H1 (cell line): ENCODE data around the gene NCK2. TPM values are rescaled to one million over a fixed set of nuclear protein-coding genes. Genes with fewer than 3 reads are reported as not detected.

Experiments
- CTCF ChIA-PET: fragments of 300-600 bp; sonication (Branson Sonifier 250); formaldehyde crosslinking; loops from one replicate; lab custom pipeline; 2021; ENCODE audit not compliant: partially characterized antibody; lab: Charles Lee
- POLR2A ChIA-PET: fragments of 300-600 bp; sonication (Branson Sonifier 250); formaldehyde crosslinking; loops from one replicate; lab custom pipeline; 2021; ENCODE audit warnings: inconsistent platforms; ENCODE audit not compliant: partially characterized antibody; lab: Charles Lee
- DNase-seq, 2 experiments: peaks; one replicate each; pipeline versions ENCODE4 v3.0.0 to v3.0.0-alpha.2; 2010 to 2022; ENCODE audit warnings: low spot score in 2 of 2, low read depth in 1 of 2, mixed read lengths in 1 of 2
- FAIRE-seq: peaks from 2 replicates; lab custom pipeline; 2011; peaks lifted over from hg19 to GRCh38; lab: Jason Lieb, UNC
- H2AFZ ChIP-seq: 2 replicates; pipeline ENCODE4 v1.8.1; 2012; ENCODE audit warnings: low read length, inconsistent platforms
- H2AK5ac ChIP-seq: 2 replicates; pipeline ENCODE4 v1.6.1; 2013; ENCODE audit warnings: low read depth, low read length
- H2BK120ac ChIP-seq: replicated peaks from 2 replicates; pipeline ENCODE3; 2013; ENCODE audit warnings: low read depth, low read length, inconsistent platforms
- H2BK12ac ChIP-seq: 2 replicates; pipeline ENCODE4 v1.6.1; 2013; ENCODE audit warnings: low read depth, low read length
- H2BK15ac ChIP-seq: 2 replicates; pipeline ENCODE4 v1.6.1; 2013; ENCODE audit warnings: low read length
- H2BK20ac ChIP-seq: 2 replicates; pipeline ENCODE4 v1.6.1; 2013; ENCODE audit warnings: low read length
- H2BK5ac ChIP-seq: 2 replicates; pipeline ENCODE4 v1.6.1; 2013; ENCODE audit warnings: low read depth, low read length
- H3K14ac ChIP-seq: 2 replicates; pipeline ENCODE4 v1.6.1; 2013; ENCODE audit warnings: inconsistent platforms; ENCODE audit not compliant: insufficient read length
- H3K18ac ChIP-seq: 2 replicates; pipeline ENCODE4 v1.6.1; 2013; ENCODE audit warnings: low read length; ENCODE audit errors: extremely low read depth
- H3K23ac ChIP-seq: 2 replicates; pipeline ENCODE4 v1.6.1; 2013; ENCODE audit warnings: inconsistent platforms; ENCODE audit not compliant: insufficient read length
- H3K23me2 ChIP-seq: 2 replicates; pipeline ENCODE4 v1.6.1; 2013; ENCODE audit warnings: low read depth, low read length
- H3K27ac ChIP-seq: 2 replicates; pipeline ENCODE4 v1.6.1; 2011; ENCODE audit warnings: low read depth, low read length, inconsistent platforms
- H3K27me3 ChIP-seq, 4 experiments: replicated peaks in 1 of 4; 1 replicate in 1 of 4; 2 replicates in 3 of 4; pipeline versions ENCODE4 v1.6.1 to v1.8.1; 2011 to 2013; ENCODE audit warnings: low read length in 3 of 4, mild to moderate bottlenecking in 3 of 4, inconsistent platforms in 2 of 4, mixed read lengths in 2 of 4, moderate library complexity in 1 of 4; ENCODE audit not compliant: control insufficient read depth in 3 of 4, insufficient read depth in 3 of 4; ENCODE audit errors: extremely low read depth in 1 of 4
- H3K36me3 ChIP-seq, 4 experiments: 2 replicates each; pipeline versions ENCODE4 v1.6.1 to v1.8.1; 2011 to 2013; ENCODE audit warnings: mild to moderate bottlenecking in 4 of 4, low read length in 3 of 4, moderate library complexity in 2 of 4, control low read depth in 1 of 4, inconsistent platforms in 1 of 4; ENCODE audit not compliant: insufficient read depth in 4 of 4, control insufficient read depth in 2 of 4
- H3K4ac ChIP-seq: replicated peaks from 2 replicates; pipeline ENCODE3; 2013; ENCODE audit warnings: low read length, low read depth, mixed read lengths, inconsistent platforms; ENCODE audit not compliant: insufficient read length
- H3K4me1 ChIP-seq, 4 experiments: replicated peaks in 1 of 4; 1 replicate in 1 of 4; 2 replicates in 3 of 4; pipeline versions ENCODE4 v1.6.1 to v1.8.1; 2011 to 2013; ENCODE audit warnings: low read length in 3 of 4, inconsistent platforms in 2 of 4, mixed read lengths in 1 of 4; ENCODE audit not compliant: insufficient read depth in 4 of 4, control insufficient read depth in 3 of 4
- H3K4me2 ChIP-seq, 2 experiments: 2 replicates each; pipeline versions ENCODE4 v1.6.1 to v1.8.1; 2011 to 2013; ENCODE audit warnings: low read depth in 2 of 2, low read length in 2 of 2, control low read depth in 1 of 2, inconsistent platforms in 1 of 2, mild to moderate bottlenecking in 1 of 2; ENCODE audit not compliant: insufficient read depth in 1 of 2
- H3K4me3 ChIP-seq, 4 experiments: fragments of 200-600, 300-600 bp in 1 of 4; sonication (generic), shearing (Covaris generic), sonication (Bioruptor Twin) in 1 of 4; 2 replicates each; pipeline versions ENCODE4 v1.5.1 to v1.8.1; 2011 to 2016; ENCODE audit warnings: low read length in 4 of 4, low read depth in 3 of 4, control low read depth in 2 of 4, inconsistent platforms in 2 of 4, mild to moderate bottlenecking in 2 of 4, mixed read lengths in 1 of 4, moderate library complexity in 1 of 4; ENCODE audit not compliant: insufficient read depth in 2 of 4; ENCODE audit errors: extremely low read depth in 1 of 4
- H3K56ac ChIP-seq: replicated peaks from 2 replicates; pipeline ENCODE3; 2013; ENCODE audit warnings: low read depth, mild to moderate bottlenecking, mixed read lengths, low read length, inconsistent platforms; ENCODE audit not compliant: insufficient read length
- H3K79me1 ChIP-seq: 2 replicates; pipeline ENCODE4 v1.6.1; 2013; ENCODE audit warnings: low read depth, low read length, control low read depth
- H3K79me2 ChIP-seq, 2 experiments: 2 replicates each; pipeline versions ENCODE4 v1.6.1 to v1.8.1; 2012 to 2013; ENCODE audit warnings: low read length in 2 of 2, mild to moderate bottlenecking in 2 of 2, inconsistent platforms in 1 of 2; ENCODE audit not compliant: insufficient read depth in 2 of 2, control insufficient read depth in 1 of 2
- H3K9ac ChIP-seq, 4 experiments: replicated peaks in 1 of 4; 1 replicate in 1 of 4; 2 replicates in 3 of 4; pipeline versions ENCODE4 v1.6.1 to v1.8.1; 2011 to 2013; ENCODE audit warnings: low read depth in 3 of 4, low read length in 3 of 4, control low read depth in 2 of 4, mild to moderate bottlenecking in 2 of 4, moderate library complexity in 2 of 4, inconsistent platforms in 1 of 4; ENCODE audit errors: extremely low read depth in 1 of 4
- H3K9me3 ChIP-seq, 2 experiments: 2 replicates each; pipeline versions ENCODE4 v1.6.1 to v1.8.1; 2012 to 2013; ENCODE audit warnings: mild to moderate bottlenecking in 2 of 2, moderate library complexity in 2 of 2, control low read depth in 1 of 2, inconsistent platforms in 1 of 2, low read depth in 1 of 2, low read length in 1 of 2, mixed read lengths in 1 of 2; ENCODE audit not compliant: insufficient read depth in 2 of 2
- H4K20me1 ChIP-seq, 2 experiments: replicated peaks in 1 of 2; 2 replicates each; pipeline versions ENCODE3 to v1.8.1; 2011 to 2013; ENCODE audit warnings: inconsistent platforms in 2 of 2, low read length in 2 of 2, mild to moderate bottlenecking in 1 of 2; ENCODE audit not compliant: insufficient read depth in 2 of 2, control insufficient read depth in 1 of 2
- H4K5ac ChIP-seq: 2 replicates; pipeline ENCODE4 v1.6.1; 2013; ENCODE audit warnings: low read length, low read depth, mixed read lengths, inconsistent platforms; ENCODE audit not compliant: insufficient read length
- H4K8ac ChIP-seq: 2 replicates; pipeline ENCODE4 v1.8.0; 2013; ENCODE audit warnings: mild to moderate bottlenecking, moderate library complexity, low read length, inconsistent platforms; ENCODE audit not compliant: insufficient read depth; ENCODE audit errors: extremely low read depth
- H4K91ac ChIP-seq: replicated peaks from 2 replicates; pipeline ENCODE3; 2013; ENCODE audit warnings: low read length, mixed read lengths, inconsistent platforms; ENCODE audit not compliant: insufficient read length
- BCL11A ChIP-seq, 2 experiments: IDR thresholded peaks; one replicate each; pipeline ENCODE4 v1.6.1; 2011; ENCODE audit warnings: low read depth in 2 of 2, low read length in 2 of 2, mild to moderate bottlenecking in 2 of 2
- CTBP2 ChIP-seq: IDR thresholded peaks from 2 replicates; pipeline ENCODE4 v1.7.0; 2011; ENCODE audit warnings: borderline replicate concordance, mild to moderate bottlenecking, moderate library complexity, mixed read lengths, low read length; ENCODE audit not compliant: insufficient read depth, insufficient read length
- EP300 ChIP-seq, 2 experiments: IDR thresholded peaks; 1 replicate in 1 of 2; 2 replicates in 1 of 2; pipeline ENCODE4 v1.6.1; 2011 to 2012; ENCODE audit warnings: low read depth in 2 of 2, low read length in 2 of 2, mild to moderate bottlenecking in 2 of 2, borderline replicate concordance in 1 of 2, inconsistent platforms in 1 of 2, moderate library complexity in 1 of 2
- GTF2F1 ChIP-seq: IDR thresholded peaks from 2 replicates; pipeline ENCODE4 v1.6.1; 2012; ENCODE audit warnings: low read depth, low read length, improper control_type of control experiment, borderline replicate concordance
- POU5F1 ChIP-seq: IDR thresholded peaks from 2 replicates; pipeline ENCODE4 v1.6.1; 2011; ENCODE audit warnings: low read depth, mild to moderate bottlenecking, low read length, moderate library complexity
- RNF2 ChIP-seq: fragments of 200-900, 300-1000 bp; sonication (generic); IDR thresholded peaks from 2 replicates; pipeline ENCODE4 v1.7.1; 2016; ENCODE audit warnings: borderline replicate concordance, low read depth, mild to moderate bottlenecking, antibody characterized with exemption, low read length; ENCODE audit not compliant: poor library complexity, severe bottlenecking; ENCODE audit errors: missing control alignments
- SRF ChIP-seq: IDR thresholded peaks from 2 replicates; pipeline ENCODE4 v1.6.1; 2011; ENCODE audit warnings: mild to moderate bottlenecking, low read depth, low read length, moderate library complexity
- SUZ12 ChIP-seq: fragments of 200-600 bp; sonication (generic); IDR thresholded peaks from 2 replicates; pipeline ENCODE4 v1.6.1; 2012; ENCODE audit warnings: mild to moderate bottlenecking, inconsistent platforms, low read length, moderate library complexity, mixed read lengths
- TAF7 ChIP-seq: optimal IDR thresholded peaks from 2 replicates; pipeline ENCODE3; 2011; ENCODE audit warnings: low read depth, mild to moderate bottlenecking, inconsistent platforms, low read length, moderate library complexity, borderline replicate concordance
- USF2 ChIP-seq: IDR thresholded peaks from 2 replicates; pipeline ENCODE4 v1.6.1; 2011; ENCODE audit warnings: low read length, improper control_type of control experiment
- WGBS, 2 experiments: shearing (Covaris generic) in 1 of 2; methylation state at CpG; one replicate each; pipeline versions ENCODE4 v1.1.6 to v1.1.7; 2013 to 2015; ENCODE audit warnings: low lambda C conversion rate in 2 of 2, mixed read lengths in 2 of 2, inconsistent platforms in 1 of 2, low coverage in 1 of 2, missing lambda C conversion rate in 1 of 2; ENCODE audit not compliant: insufficient replicate concordance in 2 of 2, insufficient coverage in 1 of 2, insufficient read length in 1 of 2; ENCODE audit errors: extremely low coverage in 1 of 2, missing lambda C conversion rate in 1 of 2; 5-methylcytosine and 5-hydroxymethylcytosine counted together
- polyA plus RNA-seq, 7 experiments: library from polyadenylated mRNA; depleted of rRNA in 3 of 7; stranded (reverse) in 5 of 7; unstranded in 2 of 7; fragments of >200 nt in 5 of 7; fragments of 200-250 nt in 2 of 7; gene quantifications; 1 replicate in 5 of 7; 2 replicates in 1 of 7; 4 replicates in 1 of 7; pipeline versions ENCODE4 v1.2.1 to v1.2.3, GENCODE V29; 2011 to 2013; ENCODE audit warnings: missing spikeins in 2 of 7, mixed read lengths in 2 of 7
- total RNA-seq: library from RNA; stranded (reverse); fragmentation: NEBNext Ultra II Directional; extraction: Animal tissue kit (Norgen Biotek cat#: 25700); gene quantifications from 2 replicates; pipeline ENCODE4 v1.2.1, GENCODE V29; 2021

The NCK2 gene
- total and polyA plus RNA-seq, 2 of the 8 experiments (the other 6 are each of a cell fraction or from before 2014, with no cell fraction given), result 30.3 to 65.7 TPM

- Histone ChIP-seq H3K4me1 (peaks cover 13 to 24% (median 20%) of the 10 kb centered on the region in 4 experiments), H3K27ac (no peak overlapping the region), H2BK120ac (no peak overlapping the region), H4K8ac (no peak overlapping the region), H4K5ac (no peak overlapping the region), H3K4me2 (no peak overlapping the region), H3K27me3 (no peaks in the 10 kb centered on the region), H4K91ac (peak overlapping the region; percentile 63), H3K23me2 (no peaks in the 10 kb centered on the region), H3K4me3 (no peak overlapping the region), H3K9me3 (no peaks in the 10 kb centered on the region), H3K79me2 (peaks cover 15 to 99% of the 10 kb centered on the region in 2 experiments), H2BK12ac (0 out of 2 replicates have a peak overlapping the region, but pooled peaks have one; percentile 29), H3K18ac (peak overlapping the region; percentile 56), H3K79me1 (peaks cover 14% of the 10 kb centered on the region; the same call in 1 of the 2 replicates), H4K20me1 (peaks cover 14 to 35% of the 10 kb centered on the region in 2 experiments), H3K23ac (no peak overlapping the region), H2BK5ac (peak overlapping the region; percentile 44; the same call in 1 of the 2 replicates), H3K14ac (no peak overlapping the region), H2AFZ (no peak overlapping the region), H3K9ac (no peak overlapping the region), H3K56ac (no peak overlapping the region), H3K36me3 (no peaks in the 10 kb centered on the region; a peak in 1 of 8 replicates), H3K4ac (no peak overlapping the region), H2BK20ac (no peak overlapping the region), H2BK15ac (no peak overlapping the region), H2AK5ac (peak overlapping the region; percentile 33; the same call in 1 of the 2 replicates)
- DNase-seq (no peak), FAIRE-seq (no peak)
- CTCF ChIA-PET, result interaction anchor here (1.8 kb wide), 1 partner anchor 19 kb away, joined by 5 read pairs; no protein-coding TSS in a partner anchor
- WGBS, 2 experiments, result 89% methylated on average over 12 of the region's 12 CpGs; no CpG with 5 or more reads in 1 of the 2 experiments
- POLR2A ChIA-PET, result interaction anchor here (1.6 kb wide), 1 partner anchor 15 kb away, joined by 4 read pairs; no protein-coding TSS in a partner anchor
- TF ChIP-seq BCL11A (IDR thresholded peaks at IDR 0.05; ENCODE audit: low read depth in 2 of 2, low read length in 2 of 2), result no peak
- no peak for TF ChIP-seq TAF7
- no peak for TF ChIP-seq RNF2
- no peak for TF ChIP-seq USF2
- no peak for TF ChIP-seq SRF
- no peak for TF ChIP-seq SUZ12
- TF ChIP-seq EP300 (IDR thresholded peaks at IDR 0.05; ENCODE audit: borderline replicate concordance in 1 of 2, low read depth in 2 of 2, low read length in 2 of 2), result no peak
- TF ChIP-seq GTF2F1, result no peak
- TF ChIP-seq CTBP2, result no peak
- TF ChIP-seq POU5F1, result no peak
Measured at GRCh38 chr2:105760639-105761337, 16.1 kb downstream of the NCK2 start.
